ENCODE measurements around the gene POLR3E. TPM values are rescaled to one million over a fixed set of nuclear protein-coding genes. Genes with fewer than 3 reads are reported as not detected.

The POLR3E gene
- polyA plus RNA-seq, 1 experiment, result 60.9 TPM

DNA sequence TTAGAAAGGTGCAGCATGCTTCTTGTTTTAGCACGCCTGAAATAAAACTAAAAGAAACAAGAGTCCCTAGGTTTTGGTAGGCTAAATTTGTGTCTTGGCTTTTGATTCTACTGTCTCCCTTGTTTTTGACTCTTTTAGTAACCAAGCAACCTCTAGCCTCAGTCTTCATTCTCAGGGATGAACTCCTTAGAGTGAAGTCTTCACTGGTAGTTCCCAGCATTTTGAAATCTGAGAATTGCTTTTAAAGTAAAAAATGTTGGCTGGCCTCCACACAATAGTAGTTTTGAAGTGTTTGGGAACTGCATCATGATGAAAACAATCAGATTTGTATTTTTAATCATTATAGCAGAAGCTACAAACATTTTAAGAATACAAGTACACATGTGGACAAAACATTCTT lies 83.3 kb downstream of the POLR3E start:
- H3K27me3 ChIP-seq (ENCODE audit: control insufficient read depth, insufficient read depth, low read length), result no peaks in the 10 kb centered on the region
- no peaks in the 10 kb centered on the region for H3K36me3 ChIP-seq (ENCODE audit: control insufficient read depth, insufficient read depth, low read length)
- TF ChIP-seq, protein P1, sequence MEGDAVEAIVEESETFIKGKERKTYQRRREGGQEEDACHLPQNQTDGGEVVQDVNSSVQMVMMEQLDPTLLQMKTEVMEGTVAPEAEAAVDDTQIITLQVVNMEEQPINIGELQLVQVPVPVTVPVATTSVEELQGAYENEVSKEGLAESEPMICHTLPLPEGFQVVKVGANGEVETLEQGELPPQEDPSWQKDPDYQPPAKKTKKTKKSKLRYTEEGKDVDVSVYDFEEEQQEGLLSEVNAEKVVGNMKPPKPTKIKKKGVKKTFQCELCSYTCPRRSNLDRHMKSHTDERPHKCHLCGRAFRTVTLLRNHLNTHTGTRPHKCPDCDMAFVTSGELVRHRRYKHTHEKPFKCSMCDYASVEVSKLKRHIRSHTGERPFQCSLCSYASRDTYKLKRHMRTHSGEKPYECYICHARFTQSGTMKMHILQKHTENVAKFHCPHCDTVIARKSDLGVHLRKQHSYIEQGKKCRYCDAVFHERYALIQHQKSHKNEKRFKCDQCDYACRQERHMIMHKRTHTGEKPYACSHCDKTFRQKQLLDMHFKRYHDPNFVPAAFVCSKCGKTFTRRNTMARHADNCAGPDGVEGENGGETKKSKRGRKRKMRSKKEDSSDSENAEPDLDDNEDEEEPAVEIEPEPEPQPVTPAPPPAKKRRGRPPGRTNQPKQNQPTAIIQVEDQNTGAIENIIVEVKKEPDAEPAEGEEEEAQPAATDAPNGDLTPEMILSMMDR (IDR thresholded peaks at IDR 0.05; ENCODE audit: insufficient read depth, low read depth, low read length), result no peak
- no peak for DNase-seq (ENCODE audit: low read depth)
- CTCF ChIA-PET, result no interaction called here
- no peak overlapping the region for H3K4me3 ChIP-seq (ENCODE audit: low read depth, low read length)
- POLR2A ChIA-PET, result no interaction called here

DNA sequence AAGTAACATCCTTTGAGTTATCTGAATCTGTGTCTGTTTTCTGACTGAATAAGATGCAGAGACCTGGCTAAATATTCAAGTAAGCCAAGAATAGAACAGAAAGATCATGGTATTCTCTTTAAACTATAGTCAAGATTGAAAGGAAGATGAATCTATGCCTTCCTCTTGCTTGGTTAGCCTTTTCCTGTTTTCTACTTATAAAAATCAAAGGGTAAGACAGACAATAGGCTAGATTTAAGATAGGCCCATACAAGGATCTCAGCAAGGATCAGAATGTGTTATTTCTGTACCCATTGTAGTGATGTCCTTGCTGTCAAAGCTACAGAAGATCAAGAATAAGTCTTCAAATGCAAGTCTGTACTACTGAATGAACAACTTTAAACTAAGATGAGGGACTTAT lies 84.2 kb downstream of the POLR3E start:
- Histone ChIP-seq H3K36me3 (ENCODE audit: control insufficient read depth, insufficient read depth, low read length) (no peaks in the 10 kb centered on the region), H3K4me3 (ENCODE audit: low read depth, low read length) (no peak overlapping the region), H3K27me3 (ENCODE audit: control insufficient read depth, insufficient read depth, low read length) (no peaks in the 10 kb centered on the region)
- no peak for DNase-seq (ENCODE audit: low read depth)
- POLR2A ChIA-PET, result no interaction called here
- TF ChIP-seq, protein P1 (IDR thresholded peaks at IDR 0.05; ENCODE audit: insufficient read depth, low read depth, low read length), result no peak
- CTCF ChIA-PET, result interaction anchor here (1.3 kb wide), 1 partner anchor 81 kb away, joined by 3 read pairs; no protein-coding TSS in a partner anchor

DNA sequence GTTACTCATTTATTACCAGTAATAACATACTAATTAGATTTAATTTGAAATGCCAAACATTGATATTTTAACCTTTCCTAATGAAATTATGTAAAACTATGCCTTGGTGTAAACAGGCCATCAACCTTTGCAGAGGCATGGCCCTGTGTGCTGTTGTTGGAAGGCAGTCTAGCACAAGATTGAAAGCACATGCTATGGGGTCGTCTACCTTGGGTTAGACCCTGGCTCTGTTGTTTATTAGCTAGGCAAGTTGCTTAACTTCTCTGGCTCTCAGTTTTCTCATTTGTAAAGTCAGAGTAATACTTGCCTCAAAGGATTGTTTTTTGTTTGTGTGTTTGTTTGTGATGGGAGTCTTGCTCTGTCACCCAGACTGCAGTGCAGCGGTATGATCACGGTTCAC lies 86.6 kb downstream of the POLR3E start:
- ChIA-PET CTCF (interaction anchor here (1.1 kb wide), 1 partner anchor 63 kb away, joined by 3 read pairs; no protein-coding TSS in a partner anchor), POLR2A (no interaction called here)
- no peaks in the 10 kb centered on the region for H3K36me3 ChIP-seq (ENCODE audit: control insufficient read depth, insufficient read depth, low read length)
- H3K4me3 ChIP-seq (ENCODE audit: low read depth, low read length), result no peak overlapping the region
- no peak for DNase-seq (ENCODE audit: low read depth)
- H3K27me3 ChIP-seq (ENCODE audit: control insufficient read depth, insufficient read depth, low read length), result no peaks in the 10 kb centered on the region
- TF ChIP-seq, protein P1 (IDR thresholded peaks at IDR 0.05; ENCODE audit: insufficient read depth, low read depth, low read length), result no peak

Other genes starting within 250 kb of the POLR3E start
- 0.02 and 0.15 TPM in 2 replicates for gene VWA3A, start 204.9 kb upstream of the POLR3E start, polyA plus RNA-seq (2011; rRNA removed)
- not detected in 2 replicates for gene SDR42E2, start 134.9 kb upstream of the POLR3E start, polyA plus RNA-seq (2011; rRNA removed)
- gene EEF2K, start 91.1 kb upstream of the POLR3E start, polyA plus RNA-seq (2011; rRNA removed), result 8.7 and 10.9 TPM in 2 replicates
- 41.5 and 44.4 TPM in 2 replicates for gene CDR2, start 77.2 kb downstream of the POLR3E start, polyA plus RNA-seq (2011; rRNA removed)
- gene NPIPB5, start 213.5 kb downstream of the POLR3E start, polyA plus RNA-seq (2011; rRNA removed), result 19.9 and 24.6 TPM in 2 replicates